ENCODE measurements around the gene GZMM.

Gene GZMM

GRCh38 chr19:590750-591098, 46.9 kb downstream of the GZMM start:
- no peak overlapping the region for H3K4me3 Mint-ChIP-seq
- H3K4me1 Mint-ChIP-seq (ENCODE audit: low read depth in 2 of 2): peaks cover 0 to 7% of the 10 kb centered on the region in 2 donors
- no peak overlapping the region for H3K27ac Mint-ChIP-seq
- no peaks in the 10 kb centered on the region for H3K9me3 Mint-ChIP-seq
- H3K27me3 Mint-ChIP-seq: peaks cover 0 to 11% of the 10 kb centered on the region in 2 donors
- no peaks in the 10 kb centered on the region for H3K36me3 Mint-ChIP-seq (ENCODE audit: insufficient read depth)
- ATAC-seq (replicated peaks): no peak
- no peak for DNase-seq

- no peaks in the 10 kb centered on the region for H3K9me3 Mint-ChIP-seq
- H3K36me3 Mint-ChIP-seq (ENCODE audit: insufficient read depth): no peaks in the 10 kb centered on the region
- H3K4me1 Mint-ChIP-seq (ENCODE audit: low read depth in 2 of 2): peaks cover 0 to 7% of the 10 kb centered on the region in 2 donors
- no peak overlapping the region for H3K27ac Mint-ChIP-seq
- peak overlapping the region; percentile 25 to 36 for H3K4me3 Mint-ChIP-seq
- H3K27me3 Mint-ChIP-seq: peaks cover 0 to 11% of the 10 kb centered on the region in 2 donors
- no peak for DNase-seq
- no peak for ATAC-seq (replicated peaks)
Measured at GRCh38 chr19:591099-591958, 47.5 kb downstream of the GZMM start.

GRCh38 chr19:592101-592500, 48.2 kb downstream of the GZMM start:
- peaks cover 0 to 11% of the 10 kb centered on the region in 2 donors for H3K27me3 Mint-ChIP-seq

GRCh38 chr19:593055-593454, 49.2 kb downstream of the GZMM start:
- ATAC-seq (replicated peaks) (no peak), DNase-seq (no peak)
- H3K27me3 Mint-ChIP-seq: peaks cover 0 to 8% of the 10 kb centered on the region in 2 donors
- H3K4me3 Mint-ChIP-seq: peak overlapping the region in 1 of 2 donors; percentile 15
- no peaks in the 10 kb centered on the region for H3K9me3 Mint-ChIP-seq
- H3K27ac Mint-ChIP-seq: no peak overlapping the region
- H3K36me3 Mint-ChIP-seq (ENCODE audit: insufficient read depth): peaks cover 4% of the 10 kb centered on the region
- H3K4me1 Mint-ChIP-seq (ENCODE audit: low read depth in 2 of 2): peaks cover 0 to 7% of the 10 kb centered on the region in 2 donors

More at GRCh38 chr19:592101-592500, 48.2 kb downstream of the GZMM start:
- H3K4me3 Mint-ChIP-seq: no peak overlapping the region
- H3K27ac Mint-ChIP-seq: no peak overlapping the region
- ATAC-seq (replicated peaks): no peak
- H3K4me1 Mint-ChIP-seq (ENCODE audit: low read depth in 2 of 2): peaks cover 0 to 7% of the 10 kb centered on the region in 2 donors
- no peaks in the 10 kb centered on the region for H3K9me3 Mint-ChIP-seq
- no peaks in the 10 kb centered on the region for H3K36me3 Mint-ChIP-seq (ENCODE audit: insufficient read depth)
- DNase-seq: no peak

- peaks cover 4% of the 10 kb centered on the region for H3K36me3 Mint-ChIP-seq (ENCODE audit: insufficient read depth)
- H3K27me3 Mint-ChIP-seq: peaks cover 0 to 3% of the 10 kb centered on the region in 2 donors
- H3K9me3 Mint-ChIP-seq: no peaks in the 10 kb centered on the region
- H3K4me1 Mint-ChIP-seq (ENCODE audit: low read depth in 2 of 2): peaks cover 0 to 5% of the 10 kb centered on the region in 2 donors
- H3K27ac Mint-ChIP-seq: no peak overlapping the region
- no peak for DNase-seq
- no peak for ATAC-seq (replicated peaks)
- no peak overlapping the region for H3K4me3 Mint-ChIP-seq
Measured at GRCh38 chr19:593505-593904, 49.7 kb downstream of the GZMM start.

GRCh38 chr19:594265-594870, 50.5 kb downstream of the GZMM start:
- Mint-ChIP-seq H3K4me3 (no peak overlapping the region), H3K27me3 (no peaks in the 10 kb centered on the region), H3K36me3 (ENCODE audit: insufficient read depth) (peaks cover 4% of the 10 kb centered on the region), H3K9me3 (no peaks in the 10 kb centered on the region), H3K27ac (no peak overlapping the region), H3K4me1 (ENCODE audit: low read depth in 2 of 2) (peaks cover 0 to 2% of the 10 kb centered on the region in 2 donors)
- ATAC-seq (replicated peaks): no peak
- DNase-seq: no peak

GRCh38 chr19:595326-596262, 51.7 kb downstream of the GZMM start:
- DNase-seq (no peak), ATAC-seq (replicated peaks) (no peak)
- Mint-ChIP-seq H3K27me3 (no peaks in the 10 kb centered on the region), H3K27ac (peak overlapping the region in 1 of 2 donors; percentile 70), H3K4me1 (ENCODE audit: low read depth in 2 of 2) (no peaks in the 10 kb centered on the region), H3K4me3 (no peak overlapping the region), H3K36me3 (ENCODE audit: insufficient read depth) (peaks cover 4% of the 10 kb centered on the region), H3K9me3 (no peaks in the 10 kb centered on the region)

DNA sequence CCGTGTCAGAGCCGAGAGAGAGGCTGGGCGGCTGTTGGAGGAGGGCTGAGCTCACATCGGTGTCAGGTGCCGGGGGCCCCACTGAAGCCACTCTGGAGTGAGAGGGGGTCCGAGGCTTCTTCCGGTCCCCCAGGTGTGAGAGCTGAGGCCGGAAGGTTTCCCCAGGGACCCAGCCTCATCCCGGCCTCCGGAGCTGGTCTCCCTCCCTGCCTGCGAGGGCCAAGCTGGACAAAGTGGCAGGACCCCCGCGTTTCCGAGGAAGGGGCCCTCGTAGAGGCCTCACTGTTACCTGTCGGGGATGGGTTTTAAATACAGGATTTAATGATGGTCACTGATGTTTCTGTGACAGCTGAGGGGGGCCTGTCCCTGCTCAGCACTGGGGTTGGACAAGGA, 52.4 kb downstream of the GZMM start:
- Mint-ChIP-seq H3K36me3 (ENCODE audit: insufficient read depth) (peaks cover 6% of the 10 kb centered on the region), H3K27ac (peak overlapping the region in 1 of 2 donors; percentile 70), H3K4me3 (no peak overlapping the region), H3K9me3 (no peaks in the 10 kb centered on the region), H3K27me3 (no peaks in the 10 kb centered on the region), H3K4me1 (ENCODE audit: low read depth in 2 of 2) (no peaks in the 10 kb centered on the region)
- ATAC-seq (replicated peaks): no peak
- DNase-seq: no peak

DNA sequence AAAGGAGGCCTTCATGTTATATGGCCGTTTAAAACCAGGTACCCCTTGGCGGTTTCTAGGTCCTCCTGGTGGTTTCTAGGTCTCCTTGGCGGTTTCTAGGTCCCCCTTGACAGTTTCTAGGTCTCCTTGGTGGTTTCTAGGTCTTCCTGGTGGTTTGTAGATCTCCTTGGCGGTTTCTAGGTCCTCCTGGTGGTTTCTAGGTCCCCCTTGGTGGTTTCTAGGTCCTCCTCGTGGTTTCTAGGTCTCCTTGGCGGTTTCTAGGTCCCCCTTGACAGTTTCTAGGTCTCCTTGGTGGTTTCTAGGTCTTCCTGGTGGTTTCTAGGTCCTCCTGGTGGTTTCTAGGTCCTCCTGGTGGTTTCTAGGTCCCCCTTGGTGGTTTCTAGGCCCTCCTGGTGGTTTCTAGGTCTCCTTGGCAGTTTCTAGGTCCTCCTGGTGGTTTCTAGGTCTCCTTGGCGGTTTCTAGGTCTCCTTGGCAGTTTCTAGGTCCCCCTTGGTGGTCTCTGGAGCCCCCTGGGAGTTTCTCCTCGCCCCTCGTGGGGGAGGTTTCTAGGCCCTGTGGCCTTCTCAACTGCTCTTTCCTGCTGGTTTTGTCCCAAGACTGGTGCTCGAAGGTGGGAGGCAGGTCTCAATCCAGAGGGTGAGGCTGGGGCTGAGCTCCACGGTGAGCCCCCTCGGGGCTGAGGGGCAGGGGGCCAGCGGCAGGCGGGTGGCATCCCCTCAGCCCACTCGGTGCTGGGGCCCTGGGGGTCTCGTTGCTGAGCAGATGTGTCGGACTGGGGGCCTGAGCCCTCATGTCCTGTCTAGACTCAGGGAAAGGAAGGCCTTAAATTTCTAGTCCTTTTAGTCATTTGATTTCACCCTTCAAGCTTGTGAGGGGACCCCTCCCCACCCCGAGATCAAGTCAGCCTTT, 53.8 kb downstream of the GZMM start:
- H3K4me1 Mint-ChIP-seq (ENCODE audit: low read depth in 2 of 2): no peaks in the 10 kb centered on the region
- H3K4me3 Mint-ChIP-seq: no peak overlapping the region
- no peak overlapping the region for H3K27ac Mint-ChIP-seq
- H3K9me3 Mint-ChIP-seq: no peaks in the 10 kb centered on the region
- peaks cover 8% of the 10 kb centered on the region for H3K36me3 Mint-ChIP-seq (ENCODE audit: insufficient read depth)
- no peak for DNase-seq
- no peak for ATAC-seq (replicated peaks)
- no peaks in the 10 kb centered on the region for H3K27me3 Mint-ChIP-seq
